ENCODE results near the gene ATG4B.

Gene ATG4B

DNA sequence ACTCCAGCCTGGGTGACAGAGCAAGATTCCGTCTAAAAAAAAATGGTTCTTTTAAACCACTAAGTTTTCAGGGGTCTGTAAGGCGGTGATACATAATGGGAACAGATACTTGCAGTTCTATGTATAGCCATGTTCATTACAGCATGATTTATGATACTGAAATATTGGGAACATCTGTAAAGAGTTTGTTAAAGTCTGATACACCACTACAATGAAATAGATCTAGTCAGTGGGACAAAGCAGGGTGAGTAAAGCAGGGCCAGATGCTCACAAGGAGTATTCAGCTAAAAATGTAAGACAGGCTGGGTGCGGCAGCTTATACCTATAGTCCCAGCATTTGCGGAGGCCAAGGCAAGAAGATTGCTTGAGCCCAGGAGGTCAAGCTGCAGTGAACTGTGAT, 58.2 kb downstream of the ATG4B start:
- no peak for FAIRE-seq

DNA sequence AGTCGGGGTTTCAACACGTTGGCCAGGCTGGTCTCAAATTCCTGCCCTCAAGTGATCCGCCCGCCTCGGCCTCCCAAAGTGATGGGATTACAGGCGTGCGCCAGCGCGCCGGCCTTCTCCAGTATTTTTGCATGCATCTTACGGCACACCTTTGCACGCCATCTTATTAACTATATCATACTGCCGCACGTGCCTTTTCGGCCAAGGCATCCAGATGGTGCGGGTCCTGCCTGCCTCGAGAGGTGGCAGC, 63.6 kb downstream of the ATG4B start:
- FAIRE-seq, result no peak

GRCh38 chr2:241701399-241702154, 64.1 kb downstream of the ATG4B start, which contains the start of gene ING5:
ING5 (plus strand) TSS chr2:241702039; CDS start chr2:241702066, 27 bp downstream.
- FAIRE-seq, result no peak

DNA sequence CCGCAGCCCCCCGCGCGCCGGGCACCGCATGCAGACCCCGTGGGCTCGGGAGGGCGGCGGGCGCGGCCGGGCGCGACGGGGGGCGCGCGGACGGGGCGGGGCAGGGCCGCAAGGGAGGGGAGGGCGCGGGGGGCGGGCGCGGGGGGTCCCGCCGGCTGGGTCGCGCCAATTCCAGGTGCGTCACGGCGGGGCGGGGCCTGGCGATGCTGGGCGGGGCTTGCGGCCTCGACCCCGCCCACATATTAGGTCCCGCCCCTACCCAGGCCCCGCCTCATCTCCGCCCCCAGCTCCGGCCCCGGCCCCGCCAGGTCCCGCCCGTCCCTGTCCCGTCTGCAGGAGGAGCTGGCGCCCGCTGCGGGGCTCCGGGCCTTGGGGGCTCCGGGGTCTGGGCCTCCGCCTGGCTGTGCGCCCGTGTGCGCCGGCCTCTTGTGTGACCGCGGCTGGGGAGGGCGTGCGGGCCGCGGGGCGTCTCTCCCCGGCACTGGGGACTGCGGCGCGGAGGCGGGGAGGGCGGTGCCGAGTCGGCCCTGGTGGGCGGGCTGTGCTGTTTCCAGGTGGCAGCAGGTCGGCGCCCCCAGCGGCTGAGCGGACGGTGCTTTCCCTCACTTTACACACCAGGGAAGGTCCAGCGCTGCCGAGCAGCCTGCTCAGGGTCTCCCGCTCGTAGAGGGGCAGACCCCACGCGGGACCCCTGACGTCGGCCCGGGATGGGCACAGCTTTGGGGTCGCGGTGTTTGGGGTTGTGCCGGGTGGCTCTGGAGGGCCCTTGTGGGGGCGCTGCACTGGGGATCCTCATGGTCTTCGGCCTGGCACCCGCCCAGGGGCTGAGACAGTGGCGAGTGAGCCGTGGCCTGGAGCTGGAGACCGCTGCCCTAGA, 64.9 kb downstream of the ATG4B start:
- no peak for FAIRE-seq

- no peak for FAIRE-seq
These were observed 65.6 kb downstream of the ATG4B start for GRCh38 chr2:241703032-241703604.

DNA sequence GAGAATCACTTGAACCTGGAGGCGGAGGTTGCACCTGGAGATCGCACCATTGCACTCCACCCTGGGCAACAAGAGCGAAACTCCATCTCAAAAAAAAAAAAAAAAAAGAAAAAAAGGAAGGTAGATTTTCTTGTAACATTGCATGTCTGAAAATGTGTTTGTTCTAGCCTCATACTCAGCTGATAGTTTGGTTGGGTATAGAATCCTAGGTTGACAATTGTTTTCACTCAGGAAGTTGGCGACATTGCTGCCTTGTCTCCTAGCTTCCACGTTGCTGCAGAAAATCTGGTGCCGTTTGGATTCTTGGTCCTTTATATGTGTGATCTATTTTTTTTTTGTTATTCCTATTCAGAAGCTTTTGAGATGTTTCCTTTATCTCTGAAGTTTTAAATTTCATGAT, 69.0 kb downstream of the ATG4B start:
- no peak for FAIRE-seq

DNA sequence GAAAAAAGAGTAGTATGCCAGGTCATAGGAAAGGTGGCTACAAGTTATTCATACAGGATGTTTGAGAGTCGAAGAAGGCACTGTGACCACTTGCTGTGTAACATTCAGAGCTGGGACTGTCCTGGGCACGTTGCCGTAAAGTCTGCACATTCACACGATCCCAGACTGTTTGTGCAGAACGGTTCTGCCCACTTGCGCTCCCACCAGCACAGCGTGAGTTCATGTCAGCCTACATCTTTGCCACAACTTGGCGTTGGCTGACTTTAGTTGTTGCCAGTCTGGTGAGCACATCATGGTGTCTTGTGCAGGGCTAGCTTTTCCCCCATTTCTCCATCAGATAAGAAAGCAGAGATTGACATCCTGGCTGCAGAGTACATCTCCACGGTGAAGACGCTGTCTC, 71.4 kb downstream of the ATG4B start:
- FAIRE-seq, result no peak

GRCh38 chr2:241719093-241719492, 81.6 kb downstream of the ATG4B start:
- FAIRE-seq, result no peak

GRCh38 chr2:241720099-241720498, 82.6 kb downstream of the ATG4B start:
- no peak for FAIRE-seq

GRCh38 chr2:241720560-241720959, 83.1 kb downstream of the ATG4B start:
- no peak for FAIRE-seq

DNA sequence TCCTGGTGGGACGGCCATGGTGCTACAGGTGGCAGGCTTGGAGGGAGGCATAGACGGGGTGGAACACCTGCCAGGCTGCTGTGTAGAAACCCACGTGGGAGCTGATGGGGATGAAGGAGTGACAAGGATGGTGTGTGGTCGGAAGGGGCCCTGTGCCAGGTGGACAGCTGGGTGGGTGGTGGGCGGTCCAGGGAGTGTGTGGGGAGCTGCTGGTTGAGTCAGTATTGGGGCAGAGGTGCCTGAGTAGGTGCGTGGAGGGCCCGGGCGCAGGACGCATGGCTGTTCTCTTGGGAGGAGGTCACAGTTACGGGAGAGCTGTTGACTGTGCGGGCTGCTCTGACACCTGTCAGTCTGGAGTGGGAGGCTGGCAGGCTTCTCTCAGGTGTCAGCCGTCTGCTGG, 84.4 kb downstream of the ATG4B start:
- no peak for FAIRE-seq

DNA sequence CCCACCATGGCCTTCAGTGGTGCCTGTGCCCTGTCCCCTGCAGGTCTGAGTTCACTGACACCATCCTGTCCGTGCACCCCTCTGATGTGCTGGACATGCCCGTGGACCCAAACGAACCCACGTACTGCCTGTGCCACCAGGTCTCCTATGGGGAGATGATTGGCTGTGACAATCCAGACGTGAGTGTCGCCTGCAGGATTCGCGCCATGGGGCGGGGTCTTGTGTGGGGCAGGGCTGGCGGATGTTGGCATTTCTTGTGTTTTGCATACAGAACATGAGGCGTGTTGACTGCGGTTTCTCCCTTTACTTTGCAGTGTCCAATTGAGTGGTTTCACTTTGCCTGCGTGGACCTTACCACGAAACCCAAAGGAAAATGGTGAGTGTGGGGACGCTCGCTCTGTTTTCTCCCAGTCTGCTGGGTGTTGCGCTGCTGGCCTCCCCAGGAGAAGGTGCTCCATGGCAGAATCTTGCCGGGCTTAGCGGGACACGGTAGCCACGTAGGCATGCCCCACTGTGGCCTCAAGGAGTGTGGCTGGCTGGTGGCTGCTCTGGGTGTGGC, 85.5 kb downstream of the ATG4B start:
- FAIRE-seq, result no peak

Data from endometrium (tissue), 2 donors.